HepG2 (cell line): ENCODE data around the gene HOXA10. TPM values are rescaled to one million over a fixed set of nuclear protein-coding genes. Genes with fewer than 3 reads are reported as not detected.

Experiments
- ARNTL ChIP-seq: sonication (generic); formaldehyde crosslinking; IDR thresholded peaks from 2 replicates; pipeline ENCODE4 v1.4.0; 2020; ENCODE audit warnings: mild to moderate bottlenecking, missing genetic modification reagents
- CBX5 ChIP-seq: sonication (generic); formaldehyde crosslinking; IDR thresholded peaks from 2 replicates; pipeline ENCODE4 v1.4.0; 2020; ENCODE audit warnings: missing genetic modification reagents, borderline replicate concordance
- CCDC6 ChIP-seq: sonication (generic); formaldehyde crosslinking; IDR thresholded peaks from 2 replicates; pipeline ENCODE4 v1.8.1; 2022; ENCODE audit warnings: mild to moderate bottlenecking, missing genetic modification reagents, moderate library complexity
- GATA4 ChIP-seq: sonication (generic); IDR thresholded peaks from 2 replicates; pipeline ENCODE4 v1.6.1; 2016; ENCODE audit warnings: antibody characterized with exemption, low read depth, borderline replicate concordance
- GATAD2A ChIP-seq: IDR thresholded peaks from 2 replicates; pipeline ENCODE4 v1.6.1; 2016
- HCFC1 ChIP-seq: fragments of 150-350 bp; IDR thresholded peaks from 2 replicates; pipeline ENCODE4 v1.6.1; 2014; ENCODE audit warnings: low read depth, low read length
- KDM2A ChIP-seq: sonication (generic); formaldehyde crosslinking; IDR thresholded peaks from 2 replicates; pipeline ENCODE4 v1.4.0; 2020; ENCODE audit warnings: low read depth, missing genetic modification reagents, borderline replicate concordance
- KDM5B ChIP-seq: sonication (generic); formaldehyde crosslinking; IDR thresholded peaks from 2 replicates; pipeline ENCODE4 v1.4.0; 2020; ENCODE audit warnings: missing genetic modification reagents, mild to moderate bottlenecking, borderline replicate concordance
- KMT2B ChIP-seq: IDR thresholded peaks from 2 replicates; pipeline ENCODE4 v1.6.1; 2016; ENCODE audit warnings: missing genetic modification reagents, missing compliant biosample characterization
- MEF2D ChIP-seq: sonication (generic); formaldehyde crosslinking; IDR thresholded peaks from 2 replicates; pipeline ENCODE4 v1.5.1; 2020; ENCODE audit warnings: mild to moderate bottlenecking, missing genetic modification reagents
- RBM39 ChIP-seq: fragments of 200-400 bp; formaldehyde crosslinking; IDR thresholded peaks from one replicate; pipeline ENCODE4 v1.6.1; 2018; ENCODE audit warnings: antibody characterized with exemption, mild to moderate bottlenecking, low read depth, low read length; ENCODE audit not compliant: poor library complexity, severe bottlenecking
- RXRA ChIP-seq: sonication (generic); formaldehyde crosslinking; IDR thresholded peaks from 2 replicates; pipeline ENCODE4 v1.5.1; 2020; ENCODE audit warnings: missing genetic modification reagents
- ZBTB38 ChIP-seq: sonication (generic); formaldehyde crosslinking; IDR thresholded peaks from 2 replicates; pipeline ENCODE4 v1.5.1; 2020; ENCODE audit warnings: mild to moderate bottlenecking, missing genetic modification reagents
- ZNF234 ChIP-seq: sonication (generic); formaldehyde crosslinking; conservative IDR thresholded peaks from 2 replicates; pipeline ENCODE4 v1.5.1; 2020; ENCODE audit warnings: mild to moderate bottlenecking, missing genetic modification reagents
- ZNF296 ChIP-seq: sonication (generic); formaldehyde crosslinking; conservative IDR thresholded peaks from 2 replicates; pipeline ENCODE4 v1.5.0; 2020; ENCODE audit warnings: mild to moderate bottlenecking, missing genetic modification reagents
- ZNF30 ChIP-seq: sonication (generic); formaldehyde crosslinking; IDR thresholded peaks from 2 replicates; pipeline ENCODE4 v1.5.0; 2020; ENCODE audit warnings: mild to moderate bottlenecking, missing genetic modification reagents
- ZNF317 ChIP-seq: sonication (generic); formaldehyde crosslinking; IDR thresholded peaks from 2 replicates; pipeline ENCODE4 v1.5.0; 2020; ENCODE audit warnings: mild to moderate bottlenecking, missing genetic modification reagents
- ZNF331 ChIP-seq: sonication (generic); formaldehyde crosslinking; IDR thresholded peaks from 2 replicates; pipeline ENCODE4 v1.4.0; 2020; ENCODE audit warnings: missing genetic modification reagents
- ZSCAN25 ChIP-seq: sonication (generic); formaldehyde crosslinking; IDR thresholded peaks from 2 replicates; pipeline ENCODE4 v1.8.0; 2022; ENCODE audit warnings: mild to moderate bottlenecking, missing genetic modification reagents
- ZZZ3 ChIP-seq: sonication (generic); formaldehyde crosslinking; IDR thresholded peaks from 2 replicates; pipeline ENCODE4 v1.4.0; 2020; ENCODE audit warnings: missing genetic modification reagents, mild to moderate bottlenecking, borderline replicate concordance
- polyA plus RNA-seq, 8 experiments: library from polyadenylated mRNA; depleted of rRNA in 3 of 8; stranded (reverse) in 7 of 8; unstranded in 1 of 8; fragments of >200 nt; fragmentation: Illumina TruSeq in 4 of 8; extraction: Trizol in 4 of 8; gene quantifications; 2 replicates each; pipeline versions ENCODE4 v1.2.1 to v1.2.3, GENCODE V29; 2011 to 2016; ENCODE audit warnings: low read depth in 4 of 8, missing spikeins in 1 of 8, mixed read lengths in 1 of 8; ENCODE audit not compliant: insufficient read depth in 1 of 8
- total RNA-seq, 5 experiments: library from RNA; depleted of rRNA; stranded (reverse); fragments of >200 nt; fragmentation: Illumina TruSeq; extraction: Trizol; gene quantifications; 2 replicates each; pipeline ENCODE4 v1.2.3, GENCODE V29; 2016; ENCODE audit warnings: low read depth in 1 of 5
- TF ChIP-seq, protein P1 (sequence below): sonication (generic); formaldehyde crosslinking; IDR thresholded peaks from 2 replicates; pipeline ENCODE4 v1.8.0; 2022; ENCODE audit warnings: missing genetic modification reagents, mild to moderate bottlenecking, borderline replicate concordance
- TF ChIP-seq, protein P2 (sequence below): sonication (generic); formaldehyde crosslinking; IDR thresholded peaks from 2 replicates; pipeline ENCODE4 v1.4.0; 2020; ENCODE audit warnings: mild to moderate bottlenecking, missing genetic modification reagents
- TF ChIP-seq, protein P3 (sequence below): sonication (generic); formaldehyde crosslinking; IDR thresholded peaks from 2 replicates; pipeline ENCODE4 v1.8.1; 2023; ENCODE audit warnings: mild to moderate bottlenecking, moderate library complexity, missing genetic modification reagents

Gene HOXA10
- total and polyA plus RNA-seq, 2 of the 13 experiments (the other 11 are each of a cell fraction or from before 2014, with no cell fraction given): not detected

DNA sequence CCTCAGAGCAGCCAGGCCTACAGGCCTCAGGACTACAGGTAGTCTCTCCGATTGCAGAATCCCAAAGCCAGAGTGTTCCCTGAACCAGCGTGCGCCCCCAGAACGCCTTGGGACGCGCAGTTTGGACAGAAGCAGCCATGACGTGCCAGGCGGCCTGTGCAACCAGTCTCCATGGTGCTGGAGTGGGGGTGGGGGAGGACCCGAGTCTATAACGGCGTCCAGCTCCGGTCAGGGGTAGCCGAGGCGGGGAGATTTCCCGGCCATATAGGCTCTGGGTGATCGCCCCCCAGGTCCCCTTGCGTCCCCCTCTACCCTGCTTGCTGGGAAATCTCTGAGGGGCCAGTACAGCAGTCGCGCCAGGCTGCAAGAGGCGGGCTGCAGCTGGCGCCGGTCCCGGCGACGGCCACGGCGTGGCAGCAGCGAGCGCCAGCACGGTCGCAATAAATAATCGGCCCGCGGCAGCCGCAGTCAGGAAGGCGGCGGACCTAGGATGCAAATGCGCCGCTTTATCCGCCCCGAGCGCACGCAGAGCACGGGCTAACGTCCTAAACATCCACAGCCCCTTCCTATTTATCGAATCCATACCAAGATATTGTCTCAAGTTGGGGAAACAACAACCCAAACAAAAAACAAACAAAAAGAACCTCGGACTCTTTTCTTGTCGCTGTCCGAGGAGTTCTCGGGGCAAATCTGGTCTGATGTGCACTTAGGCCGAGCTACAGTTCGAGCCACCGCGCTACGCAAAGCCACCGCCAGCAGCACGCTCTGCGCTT lies 23.4 kb downstream of the HOXA10 start (continued):
- TF ChIP-seq, protein P1, sequence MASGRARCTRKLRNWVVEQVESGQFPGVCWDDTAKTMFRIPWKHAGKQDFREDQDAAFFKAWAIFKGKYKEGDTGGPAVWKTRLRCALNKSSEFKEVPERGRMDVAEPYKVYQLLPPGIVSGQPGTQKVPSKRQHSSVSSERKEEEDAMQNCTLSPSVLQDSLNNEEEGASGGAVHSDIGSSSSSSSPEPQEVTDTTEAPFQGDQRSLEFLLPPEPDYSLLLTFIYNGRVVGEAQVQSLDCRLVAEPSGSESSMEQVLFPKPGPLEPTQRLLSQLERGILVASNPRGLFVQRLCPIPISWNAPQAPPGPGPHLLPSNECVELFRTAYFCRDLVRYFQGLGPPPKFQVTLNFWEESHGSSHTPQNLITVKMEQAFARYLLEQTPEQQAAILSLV (CRISPR knock-in tag): peak; percentile 82
- no peak for TF ChIP-seq ZNF234
- TF ChIP-seq CCDC6 (CRISPR knock-in tag): no peak
- TF ChIP-seq GATAD2A (CRISPR knock-in tag): peak; percentile 8; the same call in 1 of the 2 replicates
- TF ChIP-seq ZSCAN25 (CRISPR knock-in tag): 0 out of 2 replicates have a peak, but pooled peaks have one; percentile 30
- no peak for TF ChIP-seq HCFC1
- TF ChIP-seq ZZZ3 (CRISPR knock-in tag): 0 out of 2 replicates have a peak, but pooled peaks have one; percentile 69
- TF ChIP-seq GATA4: no peak
- TF ChIP-seq ARNTL (CRISPR knock-in tag): peak; percentile 33; the same call in 1 of the 2 replicates
- peak; percentile 82; the same call in 1 of the 2 replicates for TF ChIP-seq KDM5B
- no peak for TF ChIP-seq CBX5 (CRISPR knock-in tag)
- TF ChIP-seq ZNF317 (CRISPR knock-in tag): peak; percentile 61; the same call in 1 of the 2 replicates
- peak; percentile 61; the same call in 1 of the 2 replicates for TF ChIP-seq KMT2B (CRISPR knock-in tag)
- TF ChIP-seq ZNF331 (CRISPR knock-in tag): no peak; the same call in 1 of the 2 replicates
- TF ChIP-seq KDM2A (CRISPR knock-in tag): peak; percentile 78; the same call in 1 of the 2 replicates
- peak; percentile 52 for TF ChIP-seq MEF2D (CRISPR knock-in tag)
- TF ChIP-seq, protein P2, sequence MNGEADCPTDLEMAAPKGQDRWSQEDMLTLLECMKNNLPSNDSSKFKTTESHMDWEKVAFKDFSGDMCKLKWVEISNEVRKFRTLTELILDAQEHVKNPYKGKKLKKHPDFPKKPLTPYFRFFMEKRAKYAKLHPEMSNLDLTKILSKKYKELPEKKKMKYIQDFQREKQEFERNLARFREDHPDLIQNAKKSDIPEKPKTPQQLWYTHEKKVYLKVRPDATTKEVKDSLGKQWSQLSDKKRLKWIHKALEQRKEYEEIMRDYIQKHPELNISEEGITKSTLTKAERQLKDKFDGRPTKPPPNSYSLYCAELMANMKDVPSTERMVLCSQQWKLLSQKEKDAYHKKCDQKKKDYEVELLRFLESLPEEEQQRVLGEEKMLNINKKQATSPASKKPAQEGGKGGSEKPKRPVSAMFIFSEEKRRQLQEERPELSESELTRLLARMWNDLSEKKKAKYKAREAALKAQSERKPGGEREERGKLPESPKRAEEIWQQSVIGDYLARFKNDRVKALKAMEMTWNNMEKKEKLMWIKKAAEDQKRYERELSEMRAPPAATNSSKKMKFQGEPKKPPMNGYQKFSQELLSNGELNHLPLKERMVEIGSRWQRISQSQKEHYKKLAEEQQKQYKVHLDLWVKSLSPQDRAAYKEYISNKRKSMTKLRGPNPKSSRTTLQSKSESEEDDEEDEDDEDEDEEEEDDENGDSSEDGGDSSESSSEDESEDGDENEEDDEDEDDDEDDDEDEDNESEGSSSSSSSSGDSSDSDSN (CRISPR knock-in tag): peak; percentile 59
- peak; percentile 48 for TF ChIP-seq RBM39
- peak; percentile 83; the same call in 1 of the 2 replicates for TF ChIP-seq ZNF296 (CRISPR knock-in tag)
- TF ChIP-seq ZBTB38 (CRISPR knock-in tag): no peak
- peak; percentile 62; the same call in 1 of the 2 replicates for TF ChIP-seq ZNF30 (CRISPR knock-in tag)
- TF ChIP-seq RXRA (CRISPR knock-in tag): peak; percentile 29; the same call in 1 of the 2 replicates
- TF ChIP-seq, protein P3, sequence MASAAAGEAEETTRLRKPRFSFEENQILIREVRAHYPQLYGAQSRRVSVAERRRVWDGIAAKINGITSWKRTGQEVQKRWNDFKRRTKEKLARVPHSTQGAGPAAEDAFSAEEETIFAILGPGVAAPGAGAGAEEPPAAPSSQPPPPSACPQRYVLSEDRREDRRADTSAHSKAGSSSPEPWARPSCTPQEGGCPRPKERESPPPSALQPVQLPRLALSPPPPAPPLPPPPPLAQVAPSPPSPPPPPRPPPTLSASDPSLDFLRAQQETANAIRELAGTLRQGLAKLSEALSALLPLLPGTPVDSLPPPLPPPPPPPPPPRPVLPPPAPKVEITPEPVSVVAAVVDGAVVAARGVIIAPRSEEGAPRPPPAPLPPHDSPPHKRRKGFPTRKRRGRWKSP (CRISPR knock-in tag): peak; percentile 87
